ENCODE data around the gene PPP4R2. TPM values are rescaled to one million over a fixed set of nuclear protein-coding genes. Genes with fewer than 3 reads are reported as not detected.

Gene PPP4R2
- polyA plus RNA-seq, 6 donors from 2014 or later, result 18.0 to 42.7 (median 30.2) TPM

DNA sequence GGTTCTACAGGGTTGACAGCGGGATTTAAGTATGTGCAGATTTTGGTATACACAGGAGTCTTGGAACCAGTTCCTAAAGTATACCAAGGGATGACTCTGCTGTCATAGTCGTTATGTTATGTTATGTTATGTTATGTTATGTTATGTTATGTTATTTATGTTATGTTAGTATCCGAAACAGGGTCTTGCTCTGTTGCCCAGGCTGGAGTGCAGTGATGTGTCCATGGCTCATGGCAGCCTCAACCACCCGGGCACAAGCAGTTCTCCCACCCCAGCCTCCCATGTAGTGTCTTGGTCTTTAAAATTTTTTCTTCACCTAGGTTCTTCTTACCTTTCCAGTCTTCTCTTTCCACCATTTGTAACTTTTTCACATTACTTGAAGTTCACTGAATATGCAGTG is 21.7 kb downstream of the PPP4R2 start:
- H3K27ac Mint-ChIP-seq, result peak overlapping the region in 1 of 6 donors; percentile 47
- H3K9me3 Mint-ChIP-seq, result no peaks in the 10 kb centered on the region
- H3K4me1 Mint-ChIP-seq, result peaks cover 23 to 56% (median 50%) of the 10 kb centered on the region in 3 donors
- ATAC-seq (ENCODE audit: low read depth in 2 of 2) (no peak), DNase-seq (no peak)
- no peaks in the 10 kb centered on the region for H3K27me3 Mint-ChIP-seq
- peak overlapping the region in 1 of 8 donors; percentile 17 for H3K4me3 Mint-ChIP-seq
- peaks cover 0 to 10% of the 10 kb centered on the region in 2 donors for H3K36me3 Mint-ChIP-seq

DNA sequence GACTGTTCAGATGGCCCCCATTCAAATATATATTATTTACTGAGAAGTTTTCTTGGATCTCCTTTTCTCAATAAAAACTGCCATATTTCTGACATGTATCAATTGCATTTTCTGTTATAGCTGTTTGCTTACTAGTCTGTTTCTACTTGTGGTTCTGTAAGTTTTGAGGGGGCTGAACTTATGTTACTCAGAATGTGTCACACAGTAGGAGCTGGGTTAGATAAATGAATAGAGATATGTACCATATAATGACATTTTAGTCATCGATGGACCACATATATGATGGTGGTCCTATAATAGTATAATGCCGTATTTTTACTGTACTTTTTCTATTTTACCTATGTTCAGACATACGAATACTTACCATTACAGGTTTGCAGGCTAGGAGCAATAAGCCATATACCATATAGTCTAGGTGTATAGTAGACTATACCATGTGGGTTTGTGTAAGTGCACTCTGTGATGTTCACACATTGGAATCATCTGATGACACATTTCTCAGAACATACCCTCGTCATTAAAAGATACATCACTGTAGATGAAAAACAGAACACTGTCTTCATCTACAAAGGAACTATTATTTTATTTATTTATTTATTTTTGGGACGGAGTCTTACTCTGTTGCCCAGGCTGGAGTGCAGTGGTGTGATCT is 22.3 kb downstream of the PPP4R2 start:
- DNase-seq, result no peak
- peaks cover 23 to 51% (median 50%) of the 10 kb centered on the region in 3 donors for H3K4me1 Mint-ChIP-seq
- H3K9me3 Mint-ChIP-seq, result no peaks in the 10 kb centered on the region
- no peaks in the 10 kb centered on the region for H3K27me3 Mint-ChIP-seq
- no peak overlapping the region for H3K4me3 Mint-ChIP-seq
- H3K36me3 Mint-ChIP-seq, result peaks cover 0 to 10% of the 10 kb centered on the region in 2 donors
- no peak overlapping the region for H3K27ac Mint-ChIP-seq
- no peak for ATAC-seq (ENCODE audit: low read depth in 2 of 2)

DNA sequence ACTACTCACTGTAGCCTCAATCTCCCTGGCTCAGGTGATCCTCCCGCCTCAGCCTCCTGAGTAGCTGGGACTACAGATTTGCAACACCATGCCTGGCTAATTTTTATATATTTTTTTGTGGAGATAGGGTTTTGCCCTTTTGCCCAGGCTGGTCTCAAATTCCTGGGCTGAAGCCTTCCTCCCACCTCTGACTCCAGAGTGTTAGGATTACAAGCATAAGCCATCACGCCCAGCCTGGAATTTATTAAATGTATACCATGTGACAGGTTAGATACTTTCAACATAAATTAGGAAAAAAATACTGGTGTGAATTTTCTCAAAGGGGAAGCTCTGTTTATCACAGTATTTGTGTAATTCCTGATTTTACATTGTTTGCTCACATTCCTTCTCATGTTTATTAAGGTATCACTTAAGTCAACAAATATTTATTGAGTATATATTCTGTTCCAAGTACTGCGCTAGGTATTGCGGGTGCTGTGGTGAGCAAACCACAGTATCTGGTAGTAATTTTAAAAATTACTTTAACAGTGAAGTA is 24.8 kb downstream of the PPP4R2 start:
- DNase-seq (no peak), ATAC-seq (ENCODE audit: low read depth in 2 of 2) (no peak)
- Mint-ChIP-seq H3K4me1 (peaks cover 40 to 63% (median 60%) of the 10 kb centered on the region in 3 donors), H3K27me3 (no peaks in the 10 kb centered on the region), H3K36me3 (peaks cover 0 to 10% of the 10 kb centered on the region in 2 donors), H3K27ac (no peak overlapping the region), H3K9me3 (no peaks in the 10 kb centered on the region), H3K4me3 (no peak overlapping the region)

DNA sequence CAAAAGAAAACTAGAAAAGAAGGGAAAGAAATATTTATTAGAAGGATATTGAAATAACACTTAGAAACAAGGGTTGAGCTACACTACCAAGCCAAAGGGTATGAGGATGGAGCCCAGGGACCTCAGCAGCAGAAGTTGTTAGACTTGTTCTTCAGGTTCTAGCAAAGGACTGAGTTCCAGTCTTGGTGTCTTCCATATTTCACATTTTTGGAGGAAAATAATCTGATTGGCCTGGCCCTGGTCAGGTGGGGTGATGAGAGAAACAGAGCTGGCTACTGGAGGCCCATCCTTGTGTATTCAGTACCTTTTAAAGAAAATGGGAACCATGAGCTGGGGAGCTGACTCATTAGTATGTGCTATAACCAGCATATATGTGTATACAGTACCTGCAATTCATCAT is 28.2 kb downstream of the PPP4R2 start:
- H3K27ac Mint-ChIP-seq, result peak overlapping the region in 1 of 6 donors; percentile 54
- ATAC-seq (ENCODE audit: low read depth in 2 of 2) (no peak), DNase-seq (no peak)
- H3K9me3 Mint-ChIP-seq, result no peaks in the 10 kb centered on the region
- H3K36me3 Mint-ChIP-seq, result peaks cover 4 to 9% of the 10 kb centered on the region in 2 donors
- H3K27me3 Mint-ChIP-seq, result no peaks in the 10 kb centered on the region
- no peak overlapping the region for H3K4me3 Mint-ChIP-seq
- H3K4me1 Mint-ChIP-seq, result peaks cover 37 to 65% (median 64%) of the 10 kb centered on the region in 3 donors

DNA sequence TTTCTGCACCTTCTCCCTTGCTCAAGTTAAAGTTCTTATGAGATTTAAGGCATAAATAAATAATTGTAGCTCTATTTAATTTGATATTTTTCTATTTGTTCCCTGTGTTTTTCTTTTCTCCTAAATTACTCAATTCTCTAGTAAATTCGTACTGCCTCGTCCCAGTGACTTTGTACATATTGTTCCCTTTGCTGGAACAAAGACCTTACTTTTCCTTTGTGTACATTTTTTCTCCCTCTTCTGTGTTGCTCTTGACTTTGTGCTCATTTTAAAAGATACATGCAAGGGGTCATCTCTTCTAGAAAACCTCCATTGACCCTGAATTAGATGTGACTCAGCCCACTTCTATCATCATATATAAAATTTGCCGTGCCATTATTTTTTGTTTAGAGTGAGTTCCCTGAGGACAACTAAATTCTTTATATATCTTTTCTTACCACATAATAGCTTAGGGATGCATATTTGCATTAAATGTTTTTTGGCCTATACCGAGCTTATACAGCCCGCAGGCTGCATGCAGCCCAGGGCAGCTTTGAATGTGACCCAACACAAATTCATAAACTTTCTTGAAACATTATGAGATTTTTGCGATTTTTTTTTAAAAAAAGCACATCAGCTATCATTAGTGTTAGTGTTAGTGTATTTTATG is 29.6 kb downstream of the PPP4R2 start:
- Mint-ChIP-seq H3K36me3 (peaks cover 5 to 17% of the 10 kb centered on the region in 2 donors), H3K4me3 (no peak overlapping the region), H3K9me3 (no peaks in the 10 kb centered on the region), H3K27me3 (no peaks in the 10 kb centered on the region), H3K4me1 (peaks cover 38 to 73% (median 66%) of the 10 kb centered on the region in 3 donors), H3K27ac (peak overlapping the region in 1 of 6 donors; percentile 6)
- DNase-seq, result no peak
- no peak for ATAC-seq (ENCODE audit: low read depth in 2 of 2)

DNA sequence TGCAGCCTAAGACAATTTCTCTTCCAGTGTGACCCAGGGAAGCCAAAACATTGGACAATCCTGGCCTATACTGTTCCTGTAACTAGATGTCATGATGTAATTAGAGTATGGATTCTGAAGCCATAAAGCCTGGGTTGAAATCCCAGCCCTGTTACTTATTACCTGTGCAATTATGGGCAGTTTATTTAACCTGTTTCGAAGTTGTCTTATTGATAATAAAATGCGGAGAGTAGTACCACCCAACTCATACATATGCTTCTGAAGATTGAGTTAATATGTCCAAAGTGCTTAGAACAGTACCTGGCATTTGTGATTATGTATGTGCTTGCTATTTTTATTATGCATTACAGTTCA is 30.1 kb downstream of the PPP4R2 start:
- no peaks in the 10 kb centered on the region for H3K9me3 Mint-ChIP-seq
- H3K27ac Mint-ChIP-seq, result peak overlapping the region in 1 of 6 donors; percentile 60
- H3K36me3 Mint-ChIP-seq, result peaks cover 5 to 17% of the 10 kb centered on the region in 2 donors
- ATAC-seq (ENCODE audit: low read depth in 2 of 2) (no peak), DNase-seq (no peak)
- no peaks in the 10 kb centered on the region for H3K27me3 Mint-ChIP-seq
- no peak overlapping the region for H3K4me3 Mint-ChIP-seq
- peaks cover 38 to 74% (median 66%) of the 10 kb centered on the region in 3 donors for H3K4me1 Mint-ChIP-seq

DNA sequence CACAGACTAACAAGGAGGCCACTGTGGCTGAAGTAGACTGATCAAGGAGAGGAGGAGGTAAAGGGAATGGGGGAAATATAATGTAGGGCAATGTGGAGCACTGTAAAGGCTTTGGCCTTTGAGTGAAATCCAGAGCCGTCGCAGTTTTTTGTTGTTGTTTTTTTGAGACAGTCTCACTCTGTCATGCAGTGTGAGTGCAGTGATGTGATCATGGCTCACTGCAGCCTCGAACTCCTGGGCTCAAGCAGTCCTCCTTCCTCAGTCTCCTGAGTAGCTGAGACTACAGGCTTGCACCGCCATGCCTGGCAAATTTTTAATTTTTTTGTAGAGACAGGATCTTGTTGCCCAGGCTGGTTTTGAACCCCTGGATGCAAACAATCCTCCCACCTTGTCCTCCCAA is 32.2 kb downstream of the PPP4R2 start:
- no peaks in the 10 kb centered on the region for H3K27me3 Mint-ChIP-seq
- H3K27ac Mint-ChIP-seq, result peak overlapping the region in 4 of 6 donors; percentile 37 to 87 (median 54)
- DNase-seq, result no peak
- no peaks in the 10 kb centered on the region for H3K9me3 Mint-ChIP-seq
- H3K4me3 Mint-ChIP-seq, result no peak overlapping the region
- peaks cover 5 to 17% of the 10 kb centered on the region in 2 donors for H3K36me3 Mint-ChIP-seq
- no peak for ATAC-seq (ENCODE audit: low read depth in 2 of 2)
- H3K4me1 Mint-ChIP-seq, result peaks cover 50 to 83% (median 74%) of the 10 kb centered on the region in 3 donors

DNA sequence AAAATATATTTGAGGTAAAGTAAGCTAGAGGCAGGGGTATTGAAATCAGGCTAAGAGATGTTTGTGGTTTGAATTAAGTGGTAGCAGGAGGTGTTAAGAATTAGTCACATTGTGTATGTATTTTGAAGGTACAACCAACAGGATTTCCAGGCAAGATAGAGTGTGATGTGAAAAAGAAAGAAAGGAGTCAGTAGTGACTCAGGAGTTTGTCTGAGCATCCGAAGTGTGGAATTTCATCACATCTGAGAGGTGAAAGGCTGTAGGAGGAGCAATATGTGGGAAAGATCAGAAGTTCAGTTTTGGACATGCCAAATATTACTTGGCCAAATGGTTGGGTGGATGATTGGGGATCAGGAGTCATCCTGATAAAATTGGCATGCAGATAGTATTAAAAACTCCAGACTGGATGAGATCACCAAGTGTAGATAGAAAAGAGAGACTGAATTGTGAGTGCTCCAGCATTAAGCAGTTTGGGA is 32.7 kb downstream of the PPP4R2 start:
- ATAC-seq (ENCODE audit: low read depth in 2 of 2), result no peak
- H3K36me3 Mint-ChIP-seq, result peaks cover 5 to 17% of the 10 kb centered on the region in 2 donors
- no peaks in the 10 kb centered on the region for H3K27me3 Mint-ChIP-seq
- H3K27ac Mint-ChIP-seq, result peak overlapping the region; percentile 1 to 87 (median 17)
- H3K4me1 Mint-ChIP-seq, result peaks cover 52 to 85% (median 77%) of the 10 kb centered on the region in 3 donors
- DNase-seq, result no peak
- no peaks in the 10 kb centered on the region for H3K9me3 Mint-ChIP-seq
- peak overlapping the region in 2 of 8 donors; percentile 1 to 10 for H3K4me3 Mint-ChIP-seq

DNA sequence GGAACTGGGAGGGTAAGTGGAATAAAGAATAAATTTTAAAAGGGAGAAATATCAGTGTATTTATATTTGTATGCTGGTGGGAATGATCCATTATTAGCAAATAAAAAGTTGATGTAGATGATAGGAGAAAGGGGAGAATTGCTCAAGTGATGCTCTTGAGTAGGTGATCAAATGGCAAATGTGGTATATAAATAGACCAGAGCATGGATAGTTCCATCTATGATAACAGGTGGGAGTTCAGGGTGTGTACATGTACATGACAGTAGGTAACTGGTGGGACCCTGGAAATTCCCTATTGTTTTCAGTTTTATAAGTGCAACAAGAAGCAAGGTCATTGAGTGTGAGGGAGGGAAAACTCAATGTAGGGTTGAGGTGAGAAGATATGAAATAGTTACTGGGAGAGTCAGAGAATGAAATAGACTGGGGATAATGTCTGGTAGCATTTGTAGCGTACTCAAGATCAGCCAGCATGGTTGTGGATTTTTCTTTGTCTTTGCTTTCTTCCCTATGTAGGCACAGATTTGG is 33.5 kb downstream of the PPP4R2 start:
- H3K9me3 Mint-ChIP-seq, result no peaks in the 10 kb centered on the region
- ATAC-seq (ENCODE audit: low read depth in 2 of 2) (no peak), DNase-seq (no peak)
- peak overlapping the region in 1 of 8 donors; percentile 25 for H3K4me3 Mint-ChIP-seq
- H3K36me3 Mint-ChIP-seq, result peaks cover 5 to 17% of the 10 kb centered on the region in 2 donors
- no peaks in the 10 kb centered on the region for H3K27me3 Mint-ChIP-seq
- peak overlapping the region in 4 of 6 donors; percentile 17 to 51 (median 34) for H3K27ac Mint-ChIP-seq
- H3K4me1 Mint-ChIP-seq, result peaks cover 52 to 84% (median 77%) of the 10 kb centered on the region in 3 donors

DNA sequence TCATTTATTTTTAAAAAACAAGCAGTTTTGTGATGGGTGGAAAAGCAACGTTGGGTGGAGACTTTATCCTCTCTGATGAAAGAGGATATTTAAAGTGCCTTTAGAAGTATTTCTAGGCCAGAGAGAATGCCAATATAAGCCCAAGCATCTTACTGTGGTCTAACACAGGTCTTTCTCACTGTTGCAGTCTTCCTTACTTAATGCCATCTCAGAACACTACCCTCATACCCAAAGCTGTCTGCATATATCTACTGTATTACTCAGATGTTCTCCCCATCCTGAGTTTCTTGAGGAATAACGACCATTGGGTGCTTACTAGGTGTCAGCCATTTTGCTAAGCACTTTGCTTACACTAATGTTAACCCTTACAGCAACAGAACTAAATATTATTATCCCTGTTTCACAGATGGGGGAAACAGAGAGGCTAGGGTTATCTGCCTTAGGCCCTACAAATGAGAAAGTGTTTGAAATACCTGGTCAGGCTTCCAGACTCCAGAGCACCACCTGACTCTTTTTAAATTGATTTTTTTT is 35.0 kb downstream of the PPP4R2 start:
- H3K27ac Mint-ChIP-seq, result no peak overlapping the region
- no peaks in the 10 kb centered on the region for H3K27me3 Mint-ChIP-seq
- H3K4me1 Mint-ChIP-seq, result peaks cover 50 to 81% (median 75%) of the 10 kb centered on the region in 3 donors
- no peak overlapping the region for H3K4me3 Mint-ChIP-seq
- ATAC-seq (ENCODE audit: low read depth in 2 of 2) (no peak), DNase-seq (no peak)
- H3K36me3 Mint-ChIP-seq, result peaks cover 5 to 17% of the 10 kb centered on the region in 2 donors
- no peaks in the 10 kb centered on the region for H3K9me3 Mint-ChIP-seq

DNA sequence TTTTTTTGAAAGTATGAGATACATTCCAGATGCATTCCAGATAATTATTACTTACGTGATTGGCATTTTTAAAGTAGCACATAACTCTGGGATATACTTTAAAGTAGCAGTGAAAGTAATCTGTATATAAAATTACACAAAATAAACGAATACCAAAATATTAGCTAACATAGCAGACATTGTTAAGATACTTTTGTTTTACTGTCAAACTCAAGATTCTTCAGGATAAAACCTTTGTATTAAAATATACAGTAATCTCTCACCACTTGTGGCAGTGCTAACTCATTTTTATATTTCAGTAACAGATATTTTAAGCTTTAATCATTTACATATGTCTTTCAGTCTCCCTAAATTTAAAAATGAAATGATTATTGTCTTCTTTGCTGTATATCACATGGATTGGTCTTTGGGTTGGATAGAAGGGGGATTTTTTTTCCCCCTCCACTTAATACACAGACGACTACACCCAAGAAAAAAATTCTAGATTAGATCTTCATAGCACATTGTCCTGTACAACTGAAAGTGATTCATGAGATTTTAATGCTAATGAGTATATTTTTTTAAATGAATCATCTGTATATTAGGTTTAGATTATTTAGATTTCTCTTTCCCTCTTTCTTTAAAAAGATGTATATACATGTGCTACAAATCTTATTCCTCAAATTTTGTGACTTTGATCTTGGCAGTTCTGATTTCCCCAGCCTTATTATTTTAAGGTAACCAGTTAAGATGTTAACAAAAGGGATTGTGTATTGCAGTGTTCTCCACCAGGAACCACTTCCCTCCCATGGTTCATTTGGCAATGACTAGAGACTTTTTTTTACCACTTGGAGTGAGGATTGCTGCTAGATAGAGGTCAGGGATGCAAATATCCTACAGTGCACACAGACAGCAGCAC is 40.3 kb downstream of the PPP4R2 start:
- Mint-ChIP-seq H3K4me1 (peaks cover 51 to 80% (median 65%) of the 10 kb centered on the region in 3 donors), H3K9me3 (no peaks in the 10 kb centered on the region)
- DNase-seq, result no peak

DNA sequence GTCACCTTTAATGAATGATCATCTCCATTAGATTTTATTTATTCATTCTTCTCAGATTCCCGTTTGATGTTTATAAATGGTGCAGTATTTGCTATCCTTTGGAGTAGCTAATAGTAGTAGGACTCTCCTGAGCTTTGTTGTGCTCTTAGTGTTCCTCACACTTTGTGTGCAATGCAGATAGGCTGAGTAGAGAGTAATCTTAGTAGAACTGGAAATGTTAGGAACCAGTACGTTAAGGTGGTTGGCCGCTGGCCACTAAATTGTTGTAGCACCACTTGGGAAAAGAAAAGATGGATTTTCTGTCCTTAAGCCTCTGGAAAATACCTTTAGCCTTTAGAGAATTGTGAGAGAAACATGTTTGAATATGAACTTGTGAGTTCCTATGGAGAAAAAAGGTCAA is 44.9 kb downstream of the PPP4R2 start:
- Mint-ChIP-seq H3K36me3 (no peaks in the 10 kb centered on the region), H3K4me1 (peaks cover 37 to 58% (median 52%) of the 10 kb centered on the region in 3 donors), H3K27ac (peak overlapping the region in 3 of 6 donors; percentile 7 to 54 (median 43)), H3K27me3 (no peaks in the 10 kb centered on the region), H3K9me3 (no peaks in the 10 kb centered on the region), H3K4me3 (no peak overlapping the region)
- DNase-seq (no peak), ATAC-seq (ENCODE audit: low read depth in 2 of 2) (no peak)

More for the DNA sequence above, 40.3 kb downstream of the PPP4R2 start:
- H3K36me3 Mint-ChIP-seq, result no peaks in the 10 kb centered on the region
- H3K4me3 Mint-ChIP-seq, result no peak overlapping the region
- ATAC-seq (ENCODE audit: low read depth in 2 of 2), result no peak
- no peaks in the 10 kb centered on the region for H3K27me3 Mint-ChIP-seq
- H3K27ac Mint-ChIP-seq, result peak overlapping the region in 5 of 6 donors; percentile 21 to 59 (median 41)
